CD14-positive monocyte (primary cell): Measurements from ENCODE around the gene DNAI2. TPM values are rescaled to one million over a fixed set of nuclear protein-coding genes. Genes with fewer than 3 reads are reported as not detected.

ENCODE experiments used
- DNase-seq, 3 donors: peaks; one replicate each; pipeline ENCODE4 v3.0.0-alpha.2; 2011 to 2022
- H2AFZ ChIP-seq: 2 replicates; pipeline ENCODE4 v1.6.0; 2012; ENCODE audit warnings: mild to moderate bottlenecking, low read depth, low read length, inconsistent platforms; ENCODE audit not compliant: insufficient read depth, poor library complexity, severe bottlenecking
- H3K27ac ChIP-seq, 2 donors: 1 replicate in 1 of 2; 2 replicates in 1 of 2; pipeline ENCODE4 v1.5.1; 2012 to 2013; ENCODE audit warnings: low read length in 2 of 2, control low read depth in 1 of 2, inconsistent platforms in 1 of 2, low read depth in 1 of 2, mild to moderate bottlenecking in 1 of 2
- H3K27me3 ChIP-seq, 2 donors: one replicate each; pipeline versions ENCODE4 v1.6.0 to v1.6.1; 2011 to 2013; ENCODE audit warnings: low read length in 2 of 2; ENCODE audit not compliant: control insufficient read depth in 2 of 2, insufficient read depth in 2 of 2
- H3K36me3 ChIP-seq, 2 donors: replicated peaks in 1 of 2; 1 replicate in 1 of 2; 2 replicates in 1 of 2; pipeline versions ENCODE4 v1.5.1 to v1.6.1; 2012 to 2013; ENCODE audit warnings: low read length in 2 of 2, control low read depth in 1 of 2, inconsistent platforms in 1 of 2, mild to moderate bottlenecking in 1 of 2; ENCODE audit not compliant: insufficient read depth in 2 of 2, control insufficient read depth in 1 of 2
- H3K4me1 ChIP-seq, 2 donors: 1 replicate in 1 of 2; 2 replicates in 1 of 2; pipeline versions ENCODE4 v1.5.1 to v1.6.1; 2012 to 2013; ENCODE audit warnings: low read length in 2 of 2, control low read depth in 1 of 2, inconsistent platforms in 1 of 2, mild to moderate bottlenecking in 1 of 2, moderate library complexity in 1 of 2; ENCODE audit not compliant: insufficient read depth in 2 of 2, control insufficient read depth in 1 of 2
- H3K4me2 ChIP-seq: replicated peaks from 2 replicates; pipeline ENCODE3; 2012; ENCODE audit warnings: low read length, moderate library complexity, mild to moderate bottlenecking; ENCODE audit not compliant: poor library complexity, severe bottlenecking; ENCODE audit errors: extremely low read depth
- H3K4me3 ChIP-seq, 3 experiments: fragments of 200-600 bp in 1 of 3; sonication (generic) in 1 of 3; replicated peaks in 1 of 3; 1 replicate in 2 of 3; 2 replicates in 1 of 3; pipeline ENCODE4 v1.5.1; 2011 to 2013; ENCODE audit warnings: low read length in 3 of 3, mild to moderate bottlenecking in 3 of 3, control low read depth in 2 of 3, low read depth in 2 of 3, inconsistent platforms in 1 of 3, moderate library complexity in 1 of 3
- H3K79me2 ChIP-seq: 2 replicates; pipeline ENCODE4 v1.6.0; 2012; ENCODE audit warnings: mild to moderate bottlenecking, control low read depth, inconsistent platforms, low read length, moderate library complexity; ENCODE audit not compliant: insufficient read depth
- H3K9ac ChIP-seq: 2 replicates; pipeline ENCODE4 v1.6.0; 2017; ENCODE audit warnings: low read length, mild to moderate bottlenecking; ENCODE audit not compliant: insufficient read depth, poor library complexity, severe bottlenecking
- H3K9me3 ChIP-seq, 2 donors: replicated peaks in 1 of 2; 1 replicate in 1 of 2; 2 replicates in 1 of 2; pipeline versions ENCODE4 v1.5.1 to v1.6.1; 2012 to 2013; ENCODE audit warnings: low read length in 2 of 2, control low read depth in 1 of 2; ENCODE audit not compliant: control insufficient read depth in 1 of 2, insufficient read depth in 1 of 2
- H4K20me1 ChIP-seq: 2 replicates; pipeline ENCODE4 v1.6.0; 2012; ENCODE audit warnings: mild to moderate bottlenecking, low read length, control low read depth, moderate library complexity; ENCODE audit not compliant: insufficient read depth
- H3K27ac Mint-ChIP-seq, 7 donors: one replicate each; pipeline ENCODE4 v1.8.0; 2020; ENCODE audit warnings: mild to moderate bottlenecking in 7 of 7, mixed read lengths in 7 of 7, moderate library complexity in 6 of 7, inconsistent platforms in 2 of 7
- H3K27me3 Mint-ChIP-seq, 3 donors: one replicate each; pipeline ENCODE4 v1.8.0; 2021 to 2022; ENCODE audit warnings: low read depth in 3 of 3, mild to moderate bottlenecking in 3 of 3, mixed read lengths in 3 of 3, moderate library complexity in 3 of 3, inconsistent platforms in 1 of 3
- H3K36me3 Mint-ChIP-seq, 2 donors: one replicate each; pipeline ENCODE4 v1.8.0; 2020; ENCODE audit warnings: mixed read lengths in 2 of 2, inconsistent platforms in 1 of 2, mild to moderate bottlenecking in 1 of 2
- H3K4me1 Mint-ChIP-seq: one replicate; pipeline ENCODE4 v1.8.0; 2020; ENCODE audit warnings: mild to moderate bottlenecking, mixed read lengths
- H3K4me3 Mint-ChIP-seq, 2 donors: one replicate each; pipeline ENCODE4 v1.8.0; 2020; ENCODE audit warnings: mild to moderate bottlenecking in 2 of 2, mixed read lengths in 2 of 2, moderate library complexity in 1 of 2
- H3K9me3 Mint-ChIP-seq, 7 donors: one replicate each; pipeline ENCODE4 v1.8.0; 2020 to 2022; ENCODE audit warnings: mixed read lengths in 7 of 7, mild to moderate bottlenecking in 6 of 7, moderate library complexity in 6 of 7, inconsistent platforms in 2 of 7
- CTCF ChIP-seq: fragments of 200-600 bp; IDR thresholded peaks from one replicate; pipeline ENCODE4 v1.8.0; 2022; ENCODE audit warnings: antibody characterized with exemption, mild to moderate bottlenecking
- WGBS: methylation state at CpG from one replicate; pipeline ENCODE4 v1.1.5; 2013; ENCODE audit warnings: missing lambda C conversion rate; ENCODE audit not compliant: insufficient coverage; 5-methylcytosine and 5-hydroxymethylcytosine counted together
- intact Hi-C, 2 donors: fragments of 100-400 bp; cut with micrococcal nuclease; formaldehyde crosslinking; loops; one replicate each; pipeline versions ENCODE4 v1.15.0 to v1.15.1; 2023
- polyA plus RNA-seq, 3 donors: library from polyadenylated mRNA; depleted of rRNA in 1 of 3; unstranded in 2 of 3; stranded (reverse) in 1 of 3; fragments of 300-500 nt in 2 of 3; fragments of >200 nt in 1 of 3; fragmentation: Illumina TruSeq in 2 of 3; gene quantifications; 1 replicate in 2 of 3; 2 replicates in 1 of 3; pipeline ENCODE4 v1.2.3, GENCODE V29; 2012 to 2021

Gene DNAI2
- polyA plus RNA-seq, 3 donors: 0.07 TPM; not detected in 2

- Histone ChIP-seq H3K4me2 (no peak overlapping the region), H3K4me3 (no peak overlapping the region), H3K9me3 (peaks cover 5 to 14% of the 10 kb centered on the region in 2 donors), H3K36me3 (no peaks in the 10 kb centered on the region), H3K27ac (no peak overlapping the region), H3K4me1 (peaks cover 4 to 11% of the 10 kb centered on the region in 2 donors), H3K9ac (no peak overlapping the region), H4K20me1 (no peaks in the 10 kb centered on the region), H3K27me3 (peaks cover 0 to 4% of the 10 kb centered on the region in 2 donors), H2AFZ (no peak overlapping the region), H3K79me2 (no peaks in the 10 kb centered on the region)
- DNase-seq: no peak
- intact Hi-C loops: loop anchor here in 1 of 2 donors (10.0 kb wide), 1 partner anchor 51 kb away; no protein-coding TSS in a partner anchor
- 80% methylated on average over 5 of the region's 8 CpGs for WGBS
- peaks cover 7 to 20% (median 17%) of the 10 kb centered on the region in 3 donors for H3K27me3 Mint-ChIP-seq
- peaks cover 15% of the 10 kb centered on the region for H3K4me1 Mint-ChIP-seq
- H3K27ac Mint-ChIP-seq: no peak overlapping the region
- TF ChIP-seq CTCF: no peak
- H3K9me3 Mint-ChIP-seq: peaks cover 7 to 19% (median 15%) of the 10 kb centered on the region in 7 donors
- H3K36me3 Mint-ChIP-seq: no peaks in the 10 kb centered on the region
- H3K4me3 Mint-ChIP-seq: no peak overlapping the region
Measured at GRCh38 chr17:74303305-74303704, 29.3 kb downstream of the DNAI2 start.

- Mint-ChIP-seq H3K27me3 (peaks cover 8 to 28% (median 19%) of the 10 kb centered on the region in 3 donors), H3K36me3 (no peaks in the 10 kb centered on the region), H3K9me3 (peaks cover 7 to 19% (median 15%) of the 10 kb centered on the region in 7 donors), H3K4me1 (peaks cover 16% of the 10 kb centered on the region), H3K27ac (no peak overlapping the region), H3K4me3 (no peak overlapping the region)
- 100% methylated on average over 3 of the region's 5 CpGs for WGBS
- Histone ChIP-seq H3K27me3 (peaks cover 0 to 5% of the 10 kb centered on the region in 2 donors), H3K27ac (no peak overlapping the region), H3K4me2 (no peak overlapping the region), H3K4me1 (peaks cover 4 to 11% of the 10 kb centered on the region in 2 donors), H3K4me3 (no peak overlapping the region), H2AFZ (no peak overlapping the region), H3K36me3 (no peaks in the 10 kb centered on the region), H3K79me2 (no peaks in the 10 kb centered on the region), H4K20me1 (no peaks in the 10 kb centered on the region), H3K9me3 (peaks cover 5 to 14% of the 10 kb centered on the region in 2 donors), H3K9ac (no peak overlapping the region)
- intact Hi-C loops: loop anchor here in 1 of 2 donors (10.0 kb wide), 1 partner anchor 51 kb away; no protein-coding TSS in a partner anchor
- TF ChIP-seq CTCF: no peak
- DNase-seq: no peak
Measured at GRCh38 chr17:74304184-74304583, 30.1 kb downstream of the DNAI2 start.
